Spleen (tissue), 7 donors: Measurements from ENCODE around the gene KRTAP4-8.

ENCODE experiments used
- CTCF ChIP-seq, 11 experiments: fragments of 200-600 bp in 7 of 11; fragments of 450-650 bp in 4 of 11; sonication (generic) in 4 of 11; IDR thresholded peaks in 8 of 11; conservative IDR thresholded peaks in 3 of 11; 1 replicate in 7 of 11; 2 replicates in 4 of 11; pipeline versions ENCODE4 v1.4.0 to v1.8.0; 2016 to 2021; ENCODE audit warnings: antibody characterized with exemption in 11 of 11, inconsistent platforms in 4 of 11, mild to moderate bottlenecking in 1 of 11
- POLR2A ChIP-seq, 3 donors: fragments of 450-650 bp; IDR thresholded peaks; one replicate each; pipeline ENCODE4 v1.5.1; 2017; ENCODE audit warnings: antibody characterized with exemption in 3 of 3, mild to moderate bottlenecking in 1 of 3
- donor health status: DM: no; HTN: no; CAD: no; lungs with moderate emphysema.
- donor health status: DM: no; HTN: no; CAD: no.
- donor health status: DM: no; HTN: no; CAD: no.

GRCh38 chr17:41058741-41059140, 39.2 kb downstream of the KRTAP4-8 start:
- no peak for TF ChIP-seq CTCF (IDR thresholded peaks at IDR 0.05 in 8 of 11, conservative IDR thresholded peaks at IDR 0.05 in 3 of 11)
- TF ChIP-seq POLR2A (IDR thresholded peaks at IDR 0.05), result no peak
